ENCODE measurements around the gene SNRPD2.

DNA sequence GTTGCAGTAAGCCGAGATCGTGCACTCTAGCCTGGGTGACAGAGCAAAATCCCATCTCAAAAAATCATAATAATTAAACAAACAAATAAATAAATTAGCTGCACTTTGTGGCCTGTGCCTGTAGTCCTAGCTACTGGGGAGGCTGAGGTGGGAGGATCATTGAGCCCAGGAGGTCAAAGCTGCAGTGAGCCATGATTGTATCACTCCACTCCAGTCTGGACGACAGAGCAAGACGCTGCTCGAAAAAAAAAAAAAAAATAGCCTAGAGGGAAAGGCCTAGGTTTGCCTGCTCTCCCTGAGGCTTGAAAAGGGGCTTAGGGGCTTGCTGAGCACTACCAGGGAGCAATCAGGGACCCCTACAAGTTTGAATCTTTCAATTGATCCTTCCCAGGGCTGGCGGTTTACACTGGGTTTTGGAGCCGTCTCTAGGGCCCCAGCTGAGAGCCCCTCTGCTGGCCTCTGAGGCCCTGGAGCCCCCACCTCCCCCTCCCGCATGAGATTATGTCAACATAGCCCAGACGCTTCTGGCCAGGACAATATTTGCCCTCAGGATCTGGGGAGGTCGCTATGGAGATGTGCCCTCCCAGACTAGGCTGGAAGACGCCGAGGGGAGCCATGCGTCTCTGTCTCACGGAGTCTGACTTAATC lies 34.1 kb downstream of the SNRPD2 start:
- TF ChIP-seq, protein P1, sequence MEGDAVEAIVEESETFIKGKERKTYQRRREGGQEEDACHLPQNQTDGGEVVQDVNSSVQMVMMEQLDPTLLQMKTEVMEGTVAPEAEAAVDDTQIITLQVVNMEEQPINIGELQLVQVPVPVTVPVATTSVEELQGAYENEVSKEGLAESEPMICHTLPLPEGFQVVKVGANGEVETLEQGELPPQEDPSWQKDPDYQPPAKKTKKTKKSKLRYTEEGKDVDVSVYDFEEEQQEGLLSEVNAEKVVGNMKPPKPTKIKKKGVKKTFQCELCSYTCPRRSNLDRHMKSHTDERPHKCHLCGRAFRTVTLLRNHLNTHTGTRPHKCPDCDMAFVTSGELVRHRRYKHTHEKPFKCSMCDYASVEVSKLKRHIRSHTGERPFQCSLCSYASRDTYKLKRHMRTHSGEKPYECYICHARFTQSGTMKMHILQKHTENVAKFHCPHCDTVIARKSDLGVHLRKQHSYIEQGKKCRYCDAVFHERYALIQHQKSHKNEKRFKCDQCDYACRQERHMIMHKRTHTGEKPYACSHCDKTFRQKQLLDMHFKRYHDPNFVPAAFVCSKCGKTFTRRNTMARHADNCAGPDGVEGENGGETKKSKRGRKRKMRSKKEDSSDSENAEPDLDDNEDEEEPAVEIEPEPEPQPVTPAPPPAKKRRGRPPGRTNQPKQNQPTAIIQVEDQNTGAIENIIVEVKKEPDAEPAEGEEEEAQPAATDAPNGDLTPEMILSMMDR (optimal IDR thresholded peaks at IDR 0.05 in 1 of 3, IDR thresholded peaks at IDR 0.05 in 1 of 3, conservative IDR thresholded peaks at IDR 0.05 in 1 of 3; ENCODE audit: extremely low read depth in 1 of 3, insufficient read depth in 2 of 3, low read length in 3 of 3): no peak
- no peak for TF ChIP-seq EZH2 (IDR thresholded peaks at IDR 0.05; ENCODE audit: low read length)

Data from keratinocyte (primary cell).